Measurements from ENCODE around the gene SLC15A1. TPM values are rescaled to one million over a fixed set of nuclear protein-coding genes. Genes with fewer than 3 reads are reported as not detected.

The SLC15A1 gene
- total and polyA plus RNA-seq, 2 donors (not counting 1 experiment from before 2014, with no cell fraction given), result not detected

DNA sequence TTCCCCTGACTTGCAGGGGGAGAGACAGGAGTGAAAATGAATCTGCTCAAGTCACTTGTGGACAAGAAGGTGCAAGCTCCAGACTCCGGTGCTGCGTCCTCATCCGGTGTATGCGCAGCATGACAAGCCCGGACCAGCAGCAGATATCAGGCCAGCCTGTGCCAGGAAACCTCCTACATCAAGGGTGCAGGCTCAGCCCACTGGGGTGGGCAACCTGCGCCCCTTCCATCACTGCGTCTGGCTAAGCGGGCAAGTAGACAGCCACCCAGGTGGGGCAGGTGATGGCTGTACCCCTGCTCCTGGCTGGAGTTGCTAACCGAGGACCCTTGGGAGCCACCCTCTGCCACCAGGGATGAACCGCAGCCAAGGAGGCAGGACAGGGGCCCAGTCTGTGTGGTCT, 32.9 kb upstream of the SLC15A1 start:
- Histone ChIP-seq H3K27me3 (replicated peaks in 1 of 4; ENCODE audit: control extremely low read depth in 1 of 4, control insufficient read depth in 3 of 4, insufficient read depth in 4 of 4, low read length in 3 of 4) (peaks cover 0 to 2% (median 0%) of the 10 kb centered on the region in 4 experiments), H3K79me2 (ENCODE audit: control insufficient read depth, insufficient read depth, low read length) (no peaks in the 10 kb centered on the region), H3K27ac (ENCODE audit: low read length in 2 of 2) (no peak overlapping the region), H3K4me3 (ENCODE audit: control extremely low read depth in 1 of 5, extremely low read depth in 1 of 5, insufficient read depth in 1 of 5, low read depth in 2 of 5, low read length in 4 of 5) (no peak overlapping the region), H3K4me2 (replicated peaks; ENCODE audit: low read depth, low read length, poor library complexity, severe bottlenecking) (no peak overlapping the region), H4K20me1 (ENCODE audit: control insufficient read depth, insufficient read depth, low read length, poor library complexity, severe bottlenecking) (no peaks in the 10 kb centered on the region), H3K4me1 (ENCODE audit: control insufficient read depth in 2 of 2, insufficient read depth in 2 of 2, low read length in 2 of 2) (no peaks in the 10 kb centered on the region), H2AFZ (ENCODE audit: insufficient read depth, low read depth, low read length, poor library complexity, severe bottlenecking) (no peak overlapping the region), H3K9me3 (ENCODE audit: control extremely low read depth in 1 of 3, control insufficient read depth in 2 of 3, insufficient read depth in 1 of 3, low read length in 2 of 3) (peaks cover 0 to 10% (median 0%) of the 10 kb centered on the region in 3 donors), H3K36me3 (replicated peaks in 1 of 2; ENCODE audit: control extremely low read depth in 1 of 2, control insufficient read depth in 1 of 2, extremely low read depth in 1 of 2, insufficient read depth in 2 of 2, low read length in 1 of 2) (no peaks in the 10 kb centered on the region), H3K9ac (ENCODE audit: low read length) (no peak overlapping the region)
- TF ChIP-seq EZH2 (IDR thresholded peaks at IDR 0.05; ENCODE audit: borderline replicate concordance, insufficient read depth, low read depth, low read length, poor library complexity, severe bottlenecking), result no peak
- TF ChIP-seq, protein P1, sequence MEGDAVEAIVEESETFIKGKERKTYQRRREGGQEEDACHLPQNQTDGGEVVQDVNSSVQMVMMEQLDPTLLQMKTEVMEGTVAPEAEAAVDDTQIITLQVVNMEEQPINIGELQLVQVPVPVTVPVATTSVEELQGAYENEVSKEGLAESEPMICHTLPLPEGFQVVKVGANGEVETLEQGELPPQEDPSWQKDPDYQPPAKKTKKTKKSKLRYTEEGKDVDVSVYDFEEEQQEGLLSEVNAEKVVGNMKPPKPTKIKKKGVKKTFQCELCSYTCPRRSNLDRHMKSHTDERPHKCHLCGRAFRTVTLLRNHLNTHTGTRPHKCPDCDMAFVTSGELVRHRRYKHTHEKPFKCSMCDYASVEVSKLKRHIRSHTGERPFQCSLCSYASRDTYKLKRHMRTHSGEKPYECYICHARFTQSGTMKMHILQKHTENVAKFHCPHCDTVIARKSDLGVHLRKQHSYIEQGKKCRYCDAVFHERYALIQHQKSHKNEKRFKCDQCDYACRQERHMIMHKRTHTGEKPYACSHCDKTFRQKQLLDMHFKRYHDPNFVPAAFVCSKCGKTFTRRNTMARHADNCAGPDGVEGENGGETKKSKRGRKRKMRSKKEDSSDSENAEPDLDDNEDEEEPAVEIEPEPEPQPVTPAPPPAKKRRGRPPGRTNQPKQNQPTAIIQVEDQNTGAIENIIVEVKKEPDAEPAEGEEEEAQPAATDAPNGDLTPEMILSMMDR (IDR thresholded peaks at IDR 0.05), result no peak
- ChIA-PET CTCF (no interaction called here), POLR2A (no interaction called here)
- Mint-ChIP-seq H3K27me3 (peaks cover 25% of the 10 kb centered on the region), H3K4me1 (no peaks in the 10 kb centered on the region), H3K27ac (no peak overlapping the region), H3K4me3 (no peak overlapping the region), H3K9me3 (ENCODE audit: insufficient read depth) (no peaks in the 10 kb centered on the region)
- no peak for DNase-seq
- ATAC-seq (ENCODE audit: low read depth), result no peak
- intact Hi-C loops (cut with micrococcal nuclease), result no loop called here
- 100% methylated on average over 10 of the region's 10 CpGs for WGBS (ENCODE audit: insufficient coverage)

DNA sequence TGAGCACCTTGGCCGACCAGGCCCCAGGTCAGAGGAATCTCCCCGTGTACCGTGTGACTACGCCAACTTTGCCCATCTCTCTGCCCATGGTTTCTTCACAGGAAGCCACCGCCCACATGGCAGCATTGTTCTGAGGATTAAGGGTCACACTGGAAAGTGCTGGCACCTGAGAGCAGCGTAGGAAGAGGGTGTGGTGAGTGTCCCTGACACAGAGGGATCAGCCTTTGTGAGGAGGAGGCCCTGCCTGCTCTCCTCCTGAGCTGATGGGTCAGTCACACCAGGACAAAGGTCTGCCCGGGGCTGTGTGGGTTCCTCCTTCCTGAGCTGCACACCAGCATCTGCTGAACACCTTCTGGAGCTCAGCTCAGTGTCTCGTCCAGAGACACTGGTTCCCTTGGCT, 32.2 kb upstream of the SLC15A1 start:
- H3K4me1 Mint-ChIP-seq, result no peaks in the 10 kb centered on the region
- intact Hi-C loops (cut with micrococcal nuclease), result no loop called here
- DNase-seq (no peak), ATAC-seq (ENCODE audit: low read depth) (no peak)
- H3K27me3 Mint-ChIP-seq, result peaks cover 25% of the 10 kb centered on the region
- H3K27me3 ChIP-seq (replicated peaks in 1 of 4; ENCODE audit: control extremely low read depth in 1 of 4, control insufficient read depth in 3 of 4, insufficient read depth in 4 of 4, low read length in 3 of 4), result peaks cover 0 to 2% (median 0%) of the 10 kb centered on the region in 4 experiments
- H3K9me3 ChIP-seq (ENCODE audit: control extremely low read depth in 1 of 3, control insufficient read depth in 2 of 3, insufficient read depth in 1 of 3, low read length in 2 of 3), result peaks cover 0 to 10% (median 0%) of the 10 kb centered on the region in 3 donors
- H3K9me3 Mint-ChIP-seq (ENCODE audit: insufficient read depth), result no peaks in the 10 kb centered on the region
- CTCF ChIA-PET, result no interaction called here
- H3K4me1 ChIP-seq (ENCODE audit: control insufficient read depth in 2 of 2, insufficient read depth in 2 of 2, low read length in 2 of 2), result no peaks in the 10 kb centered on the region
- no peak overlapping the region for H3K4me3 Mint-ChIP-seq
- POLR2A ChIA-PET, result no interaction called here
- no peak overlapping the region for H3K27ac Mint-ChIP-seq
- TF ChIP-seq, protein P1 (IDR thresholded peaks at IDR 0.05), result no peak
- no peak for TF ChIP-seq EZH2 (IDR thresholded peaks at IDR 0.05; ENCODE audit: borderline replicate concordance, insufficient read depth, low read depth, low read length, poor library complexity, severe bottlenecking)
- H3K4me3 ChIP-seq (ENCODE audit: control extremely low read depth in 1 of 5, extremely low read depth in 1 of 5, insufficient read depth in 1 of 5, low read depth in 2 of 5, low read length in 4 of 5), result no peak overlapping the region
- H3K4me2 ChIP-seq (replicated peaks; ENCODE audit: low read depth, low read length, poor library complexity, severe bottlenecking), result no peak overlapping the region
- no peaks in the 10 kb centered on the region for H3K79me2 ChIP-seq (ENCODE audit: control insufficient read depth, insufficient read depth, low read length)
- no peaks in the 10 kb centered on the region for H4K20me1 ChIP-seq (ENCODE audit: control insufficient read depth, insufficient read depth, low read length, poor library complexity, severe bottlenecking)
- H3K36me3 ChIP-seq (replicated peaks in 1 of 2; ENCODE audit: control extremely low read depth in 1 of 2, control insufficient read depth in 1 of 2, extremely low read depth in 1 of 2, insufficient read depth in 2 of 2, low read length in 1 of 2), result no peaks in the 10 kb centered on the region
- H3K27ac ChIP-seq (ENCODE audit: low read length in 2 of 2), result no peak overlapping the region
- no peak overlapping the region for H3K9ac ChIP-seq (ENCODE audit: low read length)
- 87% methylated on average over 8 of the region's 8 CpGs for WGBS (ENCODE audit: insufficient coverage)
- H2AFZ ChIP-seq (ENCODE audit: insufficient read depth, low read depth, low read length, poor library complexity, severe bottlenecking), result no peak overlapping the region

Measured in B cell (primary cell).